GM19023 (cell line): ENCODE measurements around the gene GNAI1.

ENCODE experiments used
- ATAC-seq: cut with Tn5 transposase; IDR thresholded peaks from one replicate; pipeline ENCODE4 v1.9.1; 2021; ENCODE audit warnings: mild to moderate bottlenecking, moderate library complexity; ENCODE audit not compliant: unreplicated experiment

The GNAI1 gene

DNA sequence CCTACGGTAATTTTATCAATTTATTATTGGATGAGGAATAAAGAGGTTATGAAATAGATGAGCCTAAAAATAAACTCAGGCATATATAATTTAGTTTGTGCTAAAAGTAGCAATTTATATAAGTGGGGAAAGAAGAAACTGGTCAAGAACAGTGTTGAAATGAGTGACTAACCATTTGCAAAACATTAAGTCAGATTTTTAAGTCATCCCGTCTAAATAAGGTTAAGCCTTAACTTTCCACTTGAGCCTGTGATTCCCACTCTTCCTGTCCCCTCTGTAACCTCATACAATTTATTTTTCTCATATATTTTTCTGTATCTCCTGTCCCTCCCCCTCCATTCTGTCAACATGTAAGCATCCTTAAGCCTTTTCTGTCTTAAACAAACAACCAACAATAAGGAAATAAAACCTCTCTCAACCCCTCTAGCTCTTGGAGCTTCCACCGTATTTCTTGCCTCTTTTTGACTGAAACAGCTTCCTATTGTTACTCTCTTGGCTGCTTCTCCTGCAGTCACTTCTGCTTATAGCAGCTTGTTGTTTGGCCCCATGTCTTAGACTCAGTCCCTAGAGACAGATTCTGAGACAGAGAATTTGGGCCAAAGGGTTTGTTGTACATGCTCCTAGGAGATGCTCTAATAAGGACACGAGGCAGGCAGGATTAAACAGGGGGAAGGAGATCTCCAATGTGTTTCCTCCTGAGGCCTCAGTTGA is 109.7 kb downstream of the GNAI1 start:
- no peak for ATAC-seq

DNA sequence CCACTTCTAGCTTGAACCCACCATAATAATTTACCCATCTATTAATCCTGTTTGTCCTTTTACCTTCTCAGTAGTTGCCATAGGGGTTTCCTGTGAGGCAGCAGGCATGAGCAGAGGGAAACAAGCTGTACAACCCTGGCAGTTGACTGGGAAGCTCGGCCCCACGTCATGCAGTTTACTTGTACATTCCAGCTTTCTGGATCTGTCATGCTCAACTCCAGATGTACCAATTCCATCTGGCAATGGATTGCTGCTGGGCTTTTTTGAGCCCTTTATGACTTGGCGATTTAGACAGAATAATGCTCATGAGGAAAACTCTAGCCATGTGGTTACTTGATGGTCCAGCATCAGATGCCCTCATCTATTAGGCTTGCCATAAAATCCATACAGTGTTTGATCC is 112.5 kb downstream of the GNAI1 start:
- no peak for ATAC-seq

DNA sequence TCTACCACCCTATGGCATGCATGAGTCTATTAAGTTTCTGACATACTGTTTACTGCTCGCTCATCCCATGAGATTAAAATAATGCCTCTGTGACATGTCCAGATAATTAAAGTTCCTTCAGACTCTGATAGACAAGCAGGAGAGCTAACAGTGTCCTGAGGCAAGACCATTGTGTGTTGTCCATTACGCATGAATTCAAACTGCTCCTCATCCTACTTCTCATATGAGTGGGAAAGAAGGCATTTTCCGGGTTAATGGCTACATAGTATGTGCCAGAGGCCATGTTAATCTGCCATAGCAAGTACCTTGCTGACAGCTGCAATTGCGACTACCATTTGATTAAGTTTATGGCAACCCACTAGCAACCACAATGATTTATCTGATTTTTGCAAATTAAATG is 113.3 kb downstream of the GNAI1 start:
- no peak for ATAC-seq

DNA sequence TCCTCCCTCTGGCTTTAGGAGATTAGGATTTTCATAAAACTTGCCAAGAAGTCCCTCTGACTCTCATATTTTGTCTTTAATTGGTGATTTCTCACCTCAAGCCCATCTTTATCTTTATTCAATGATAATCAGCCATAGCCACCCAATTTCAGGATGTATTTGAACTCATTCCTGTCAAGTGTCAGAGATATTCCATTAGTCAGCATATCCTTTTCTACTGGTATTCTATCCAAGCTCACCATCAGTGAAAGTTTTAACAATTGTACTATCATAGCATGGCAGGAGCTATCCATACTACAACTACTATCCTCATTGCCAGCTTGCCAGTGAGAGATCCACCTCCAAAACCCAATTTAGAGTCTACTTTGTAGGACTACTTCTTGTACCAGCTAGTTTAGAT is 114.6 kb downstream of the GNAI1 start:
- ATAC-seq: no peak

DNA sequence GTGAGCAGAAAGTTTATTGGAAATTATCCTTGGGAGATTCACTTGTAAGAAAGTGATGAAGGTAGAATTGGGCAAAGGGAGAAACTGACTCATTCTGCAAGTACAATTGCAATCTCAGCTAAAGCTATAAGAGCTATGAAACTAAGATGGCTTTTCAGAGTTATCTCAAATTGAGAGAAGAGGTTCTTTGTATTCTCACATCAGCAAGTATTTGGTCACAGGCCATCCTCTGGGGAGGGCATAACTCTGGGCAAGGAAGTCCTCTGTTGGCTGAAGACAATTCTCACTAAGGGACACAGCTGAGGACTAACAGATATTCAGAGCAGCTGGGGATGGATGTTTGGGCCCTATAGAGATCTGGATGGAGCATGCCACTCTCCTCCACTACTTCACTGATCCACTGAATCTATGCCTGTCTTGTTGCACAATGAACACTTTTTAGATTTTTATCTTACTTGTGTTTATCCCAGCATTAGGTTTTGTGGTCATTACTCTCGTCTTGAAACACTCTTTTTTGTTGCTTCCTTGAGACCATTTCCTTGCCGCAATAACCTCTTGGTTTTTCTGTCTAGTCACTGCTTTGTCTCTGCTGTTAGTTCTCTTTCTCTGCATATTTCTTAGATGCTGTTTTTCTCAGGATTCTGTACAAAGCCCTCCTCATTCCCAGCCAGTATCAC is 115.1 kb downstream of the GNAI1 start:
- ATAC-seq: no peak

DNA sequence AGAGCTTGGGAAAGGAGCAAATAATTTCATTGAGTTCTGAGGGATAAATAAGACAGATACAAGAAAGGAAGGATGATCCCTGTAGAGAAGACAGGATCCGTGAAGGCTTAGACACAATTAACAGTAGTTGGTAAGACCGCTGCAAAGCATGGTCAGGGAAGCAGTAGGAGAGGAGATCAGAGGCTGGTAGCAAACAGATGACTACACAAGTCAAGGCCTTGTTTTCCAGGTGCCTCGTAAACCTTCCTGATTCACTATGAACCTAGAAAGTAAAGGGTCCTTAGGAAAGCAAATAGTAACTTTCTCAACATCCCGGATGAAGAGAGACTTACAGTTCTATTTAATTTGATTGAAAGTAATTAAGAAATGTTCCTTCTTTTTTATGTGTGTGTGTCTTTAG is 118.6 kb downstream of the GNAI1 start:
- ATAC-seq: no peak

DNA sequence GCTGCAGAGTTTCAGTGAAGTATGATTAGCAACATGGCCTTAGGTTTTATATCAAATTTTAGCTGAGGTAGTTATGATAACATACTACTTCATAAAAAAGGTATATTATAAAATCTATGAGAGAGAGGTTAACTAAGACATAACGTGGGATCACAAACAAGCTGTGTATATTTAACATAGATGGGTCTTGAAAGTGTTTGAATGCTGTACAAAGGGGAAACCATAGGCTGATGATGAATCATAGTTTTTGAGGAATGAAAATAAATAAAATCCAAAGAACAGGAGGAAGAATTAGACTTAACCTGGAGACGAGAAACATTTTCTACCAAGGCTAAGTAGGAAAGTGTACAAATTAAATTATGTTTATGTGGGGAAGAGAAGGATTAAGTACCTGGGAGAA is 119.0 kb downstream of the GNAI1 start:
- no peak for ATAC-seq

DNA sequence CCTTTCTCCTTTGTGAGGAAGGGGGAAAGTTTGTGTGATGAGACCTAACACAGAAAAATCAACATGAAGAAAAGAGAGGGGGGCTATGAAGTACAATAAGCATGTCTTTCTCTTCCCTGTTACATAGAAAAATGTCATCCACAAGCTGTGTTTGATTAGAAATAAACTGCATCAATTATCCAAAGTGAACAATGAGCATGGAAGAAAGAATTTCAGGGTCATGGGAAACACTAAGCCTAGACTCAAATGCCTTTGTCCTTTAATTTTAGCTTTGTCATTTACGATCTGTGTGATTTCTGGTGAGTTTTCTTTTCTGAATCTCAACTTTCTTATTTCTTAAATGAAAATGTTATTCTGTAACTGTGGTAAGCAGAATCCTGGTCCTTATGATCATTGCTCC is 121.0 kb downstream of the GNAI1 start:
- ATAC-seq: no peak

DNA sequence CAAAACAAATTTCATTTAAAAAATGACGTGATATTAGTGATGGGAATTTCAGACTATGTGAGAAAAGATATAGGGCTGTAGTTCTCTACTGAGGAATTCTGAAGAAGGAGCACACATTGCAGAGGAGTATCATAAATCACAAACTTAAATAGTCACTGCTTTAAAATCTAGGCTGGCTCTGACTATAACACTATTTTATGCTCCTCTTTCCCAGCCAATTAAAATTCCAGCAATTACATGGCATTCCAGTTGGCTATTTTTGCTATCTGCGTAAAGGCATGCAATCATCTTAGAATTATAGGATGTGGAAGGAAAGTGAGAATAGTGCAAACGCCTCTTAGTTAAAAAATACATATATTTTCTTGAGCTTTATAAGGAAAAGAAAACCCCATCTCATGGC is 123.1 kb downstream of the GNAI1 start:
- ATAC-seq: no peak

DNA sequence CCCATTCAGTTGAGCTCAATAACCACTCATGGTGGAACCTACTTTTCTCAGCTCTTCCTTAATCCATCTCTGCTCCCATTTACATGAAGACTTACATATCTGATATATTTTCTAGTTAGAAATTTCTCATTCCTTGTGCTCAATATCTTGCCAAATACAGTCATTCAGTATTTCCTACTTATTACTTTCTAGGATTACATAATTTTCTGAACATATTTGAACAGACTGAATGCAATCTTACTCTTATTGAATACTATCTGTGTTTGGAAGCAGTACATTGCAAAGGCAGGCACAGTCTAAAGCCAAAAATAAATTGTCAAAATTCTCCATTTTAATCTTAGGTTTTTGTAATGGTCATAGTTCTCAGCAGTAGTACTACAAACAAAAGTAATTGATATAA is 126.0 kb downstream of the GNAI1 start:
- no peak for ATAC-seq

DNA sequence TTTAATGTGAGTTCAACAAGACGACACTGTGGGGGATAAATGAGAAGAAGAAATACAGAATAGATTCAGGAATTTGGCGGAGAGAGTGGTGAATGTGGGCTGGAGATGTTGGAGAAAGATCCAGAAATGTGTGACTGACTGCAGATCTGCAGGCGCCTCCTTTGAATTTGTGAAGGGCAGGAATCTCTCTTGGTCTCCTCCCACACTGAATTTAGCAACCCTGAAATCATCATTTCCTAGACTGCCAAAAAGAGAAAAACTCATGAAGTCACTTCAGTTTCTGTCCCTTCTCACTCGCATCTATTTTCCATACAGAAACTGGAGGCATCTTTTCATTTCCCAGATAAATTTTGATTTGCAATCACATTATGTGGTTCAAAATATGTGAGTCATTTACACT is 128.7 kb downstream of the GNAI1 start:
- no peak for ATAC-seq

DNA sequence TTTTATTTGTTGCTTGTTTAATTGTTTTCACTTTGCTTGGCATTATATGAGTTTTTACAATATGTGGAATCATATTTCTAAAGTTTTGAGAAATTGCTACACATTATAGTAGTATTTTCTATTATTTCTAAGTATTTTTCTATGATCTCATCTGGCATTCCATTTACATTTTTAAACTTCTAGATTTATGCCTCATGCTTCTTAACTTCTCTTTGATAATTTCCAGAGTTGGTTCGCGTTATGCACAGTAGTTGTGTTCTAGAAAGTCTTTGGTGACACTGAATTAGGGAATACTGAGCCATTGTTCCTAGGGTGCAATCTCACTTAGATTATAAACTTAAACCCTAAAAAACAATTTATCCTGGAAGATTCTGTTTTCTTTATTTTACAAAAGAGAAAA is 129.2 kb downstream of the GNAI1 start:
- ATAC-seq: no peak

DNA sequence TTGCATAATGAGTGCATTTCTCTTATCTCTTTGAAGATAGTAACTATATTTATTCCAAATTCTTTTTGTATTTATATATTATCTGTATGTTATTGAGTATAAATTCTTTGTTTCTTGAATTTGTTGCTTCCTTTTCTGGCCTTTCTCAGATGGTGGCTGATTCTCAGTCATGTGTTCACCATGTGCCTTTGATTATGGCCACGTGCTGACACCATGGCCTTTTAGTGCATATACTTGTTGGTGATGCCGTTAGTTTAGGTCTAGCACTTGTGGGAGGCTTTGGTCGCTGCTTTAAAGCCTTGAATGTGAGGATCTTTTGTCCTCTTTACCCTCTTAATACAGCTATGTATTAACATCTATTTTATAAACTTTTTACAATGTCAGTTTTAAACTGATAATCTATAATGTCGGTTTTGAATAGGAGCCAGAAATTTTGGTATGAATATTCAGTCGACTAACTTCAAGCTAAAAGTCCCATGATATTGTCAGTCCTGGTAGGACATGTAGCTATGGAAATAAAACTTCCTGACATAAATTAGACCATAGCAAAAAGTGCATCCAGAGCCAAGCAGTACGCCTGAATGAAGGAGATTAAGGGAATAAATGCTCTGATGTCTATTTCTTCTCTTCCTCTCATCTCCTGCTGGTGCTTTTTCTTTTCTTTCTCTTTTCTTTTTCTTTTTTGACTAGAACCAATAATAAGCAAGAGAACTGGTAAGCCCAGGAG is 130.3 kb downstream of the GNAI1 start:
- no peak for ATAC-seq

DNA sequence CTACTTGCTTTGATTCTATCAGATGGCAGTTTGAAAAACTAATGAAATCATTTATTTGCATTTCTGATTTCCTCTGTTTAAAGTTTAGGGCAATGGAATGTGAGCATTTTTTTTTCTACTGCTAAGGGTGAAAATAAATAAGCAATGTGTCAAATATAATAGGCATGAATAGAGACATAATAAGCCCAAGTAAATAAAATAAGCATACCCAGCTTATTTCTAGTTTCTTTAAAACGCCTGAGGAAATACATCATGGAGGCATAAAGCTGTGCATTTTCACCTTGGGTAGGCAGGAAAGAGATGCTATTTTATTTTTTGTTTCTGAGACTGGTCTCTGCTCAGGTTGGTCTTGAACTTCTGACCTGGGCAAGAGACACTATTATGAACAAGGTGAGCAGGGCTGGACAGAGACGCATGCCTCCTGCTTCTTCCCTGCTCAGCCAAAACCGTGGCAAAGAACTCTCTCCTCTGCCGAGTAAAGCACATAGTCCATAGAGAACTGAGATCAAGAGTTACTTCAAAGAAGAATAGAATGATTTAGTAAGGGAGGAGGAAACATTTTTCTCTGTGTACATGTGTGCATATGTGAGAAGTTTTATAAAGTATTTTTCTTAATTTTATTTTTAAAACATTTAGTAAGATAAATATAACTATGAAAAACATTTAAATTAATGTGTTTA is 138.1 kb downstream of the GNAI1 start:
- ATAC-seq: no peak

DNA sequence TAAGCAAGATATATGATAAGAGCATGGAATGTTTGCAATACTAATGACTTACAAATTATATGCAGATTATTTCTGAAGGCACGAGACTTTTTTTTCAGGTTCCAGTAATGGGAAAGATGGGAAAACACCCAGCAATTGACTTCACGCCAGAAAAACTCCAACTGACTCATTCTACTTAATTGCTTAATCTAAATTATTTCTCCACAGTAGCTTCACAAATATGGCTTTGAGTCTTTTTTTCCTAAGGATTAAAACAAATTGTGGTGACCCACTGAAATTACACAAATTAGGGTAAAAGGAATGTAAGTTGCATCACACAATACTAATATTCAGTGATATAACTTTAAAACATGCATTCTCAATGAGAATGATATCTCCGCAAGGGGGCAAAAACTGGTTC is 138.7 kb downstream of the GNAI1 start:
- ATAC-seq: no peak

DNA sequence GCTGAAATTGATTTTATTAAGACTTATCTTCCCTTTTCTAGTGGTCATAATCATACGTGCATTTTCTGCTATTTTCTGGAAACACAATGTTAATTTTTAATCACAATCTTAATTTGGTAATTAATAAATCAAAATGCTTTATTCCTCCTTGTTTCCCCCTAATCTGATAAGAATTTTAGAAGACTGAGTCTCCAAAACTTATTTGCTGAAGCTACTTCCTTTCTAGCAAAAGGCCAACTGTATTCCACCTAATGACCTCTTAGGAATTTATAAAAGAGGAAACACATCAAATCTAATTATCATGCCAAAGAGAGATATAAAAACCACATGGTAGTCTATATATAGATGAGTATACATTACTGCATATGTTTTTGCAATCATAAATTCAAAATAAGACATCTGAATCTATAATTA is 140.6 kb downstream of the GNAI1 start:
- no peak for ATAC-seq
